ENCODE data around the gene STK24.

The STK24 gene

DNA sequence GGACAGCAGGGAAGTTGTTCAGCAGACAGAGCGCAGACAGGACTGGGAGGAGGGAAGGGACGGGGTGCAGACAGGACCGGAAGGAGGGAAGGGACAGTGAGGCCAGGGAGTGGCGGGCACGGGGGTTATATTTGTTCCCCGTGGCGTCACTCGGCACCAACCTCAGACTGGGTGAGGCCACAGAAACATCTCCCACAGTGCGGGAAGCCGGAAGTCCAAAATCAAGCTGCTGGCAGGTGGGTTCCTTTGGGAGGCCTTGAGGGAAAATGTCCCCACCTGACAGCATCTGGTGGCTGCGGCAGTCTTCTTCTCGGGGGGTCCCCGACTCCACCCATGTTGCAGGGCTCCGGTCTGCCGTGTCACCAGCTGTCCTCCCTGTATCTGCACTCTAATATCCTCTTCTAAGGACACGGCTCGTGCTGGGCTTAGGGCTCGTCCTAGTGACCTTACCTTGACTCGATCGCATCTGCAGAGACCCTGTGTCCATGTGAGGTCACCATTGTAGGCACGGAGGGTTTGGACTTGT is 133.0 kb downstream of the STK24 start:
- H3K4me1 Mint-ChIP-seq, result no peaks in the 10 kb centered on the region
- H3K36me3 Mint-ChIP-seq (ENCODE audit: low read depth), result peaks cover 62% of the 10 kb centered on the region
- H3K27me3 Mint-ChIP-seq (ENCODE audit: low read depth), result no peaks in the 10 kb centered on the region
- TF ChIP-seq, protein P1, sequence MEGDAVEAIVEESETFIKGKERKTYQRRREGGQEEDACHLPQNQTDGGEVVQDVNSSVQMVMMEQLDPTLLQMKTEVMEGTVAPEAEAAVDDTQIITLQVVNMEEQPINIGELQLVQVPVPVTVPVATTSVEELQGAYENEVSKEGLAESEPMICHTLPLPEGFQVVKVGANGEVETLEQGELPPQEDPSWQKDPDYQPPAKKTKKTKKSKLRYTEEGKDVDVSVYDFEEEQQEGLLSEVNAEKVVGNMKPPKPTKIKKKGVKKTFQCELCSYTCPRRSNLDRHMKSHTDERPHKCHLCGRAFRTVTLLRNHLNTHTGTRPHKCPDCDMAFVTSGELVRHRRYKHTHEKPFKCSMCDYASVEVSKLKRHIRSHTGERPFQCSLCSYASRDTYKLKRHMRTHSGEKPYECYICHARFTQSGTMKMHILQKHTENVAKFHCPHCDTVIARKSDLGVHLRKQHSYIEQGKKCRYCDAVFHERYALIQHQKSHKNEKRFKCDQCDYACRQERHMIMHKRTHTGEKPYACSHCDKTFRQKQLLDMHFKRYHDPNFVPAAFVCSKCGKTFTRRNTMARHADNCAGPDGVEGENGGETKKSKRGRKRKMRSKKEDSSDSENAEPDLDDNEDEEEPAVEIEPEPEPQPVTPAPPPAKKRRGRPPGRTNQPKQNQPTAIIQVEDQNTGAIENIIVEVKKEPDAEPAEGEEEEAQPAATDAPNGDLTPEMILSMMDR (IDR thresholded peaks at IDR 0.05; ENCODE audit: unreplicated experiment in 3 of 3), result no peak
- H3K4me3 Mint-ChIP-seq, result no peak overlapping the region
- H3K27ac Mint-ChIP-seq, result peak overlapping the region in 2 of 3 experiments; percentile 7 to 45
- no peaks in the 10 kb centered on the region for H3K9me3 Mint-ChIP-seq

DNA sequence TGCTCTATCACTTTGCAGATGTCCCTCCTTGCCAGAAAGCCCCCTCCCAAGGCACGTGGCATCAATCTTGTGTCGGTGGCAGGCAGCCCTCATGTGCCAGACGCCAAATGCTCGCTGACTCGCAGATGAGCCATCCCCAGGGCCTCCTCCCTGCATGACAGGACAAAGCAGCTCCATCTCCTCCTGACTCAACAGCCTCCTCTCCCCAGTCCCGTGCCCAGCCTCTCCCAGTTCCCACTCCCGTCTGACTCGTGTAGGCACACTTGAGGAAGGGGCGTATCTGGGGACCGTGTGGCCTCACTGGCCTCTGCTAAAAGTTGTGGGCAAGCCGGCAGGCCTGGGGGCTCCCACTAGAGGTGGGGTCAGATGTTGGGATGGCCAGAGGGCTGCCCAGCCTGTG is 133.6 kb downstream of the STK24 start:
- peaks cover 62% of the 10 kb centered on the region for H3K36me3 Mint-ChIP-seq (ENCODE audit: low read depth)
- H3K4me1 Mint-ChIP-seq, result no peaks in the 10 kb centered on the region
- TF ChIP-seq, protein P1 (IDR thresholded peaks at IDR 0.05; ENCODE audit: unreplicated experiment in 3 of 3), result no peak
- no peak overlapping the region for H3K27ac Mint-ChIP-seq
- no peaks in the 10 kb centered on the region for H3K9me3 Mint-ChIP-seq
- H3K27me3 Mint-ChIP-seq (ENCODE audit: low read depth), result no peaks in the 10 kb centered on the region
- H3K4me3 Mint-ChIP-seq, result no peak overlapping the region

DNA sequence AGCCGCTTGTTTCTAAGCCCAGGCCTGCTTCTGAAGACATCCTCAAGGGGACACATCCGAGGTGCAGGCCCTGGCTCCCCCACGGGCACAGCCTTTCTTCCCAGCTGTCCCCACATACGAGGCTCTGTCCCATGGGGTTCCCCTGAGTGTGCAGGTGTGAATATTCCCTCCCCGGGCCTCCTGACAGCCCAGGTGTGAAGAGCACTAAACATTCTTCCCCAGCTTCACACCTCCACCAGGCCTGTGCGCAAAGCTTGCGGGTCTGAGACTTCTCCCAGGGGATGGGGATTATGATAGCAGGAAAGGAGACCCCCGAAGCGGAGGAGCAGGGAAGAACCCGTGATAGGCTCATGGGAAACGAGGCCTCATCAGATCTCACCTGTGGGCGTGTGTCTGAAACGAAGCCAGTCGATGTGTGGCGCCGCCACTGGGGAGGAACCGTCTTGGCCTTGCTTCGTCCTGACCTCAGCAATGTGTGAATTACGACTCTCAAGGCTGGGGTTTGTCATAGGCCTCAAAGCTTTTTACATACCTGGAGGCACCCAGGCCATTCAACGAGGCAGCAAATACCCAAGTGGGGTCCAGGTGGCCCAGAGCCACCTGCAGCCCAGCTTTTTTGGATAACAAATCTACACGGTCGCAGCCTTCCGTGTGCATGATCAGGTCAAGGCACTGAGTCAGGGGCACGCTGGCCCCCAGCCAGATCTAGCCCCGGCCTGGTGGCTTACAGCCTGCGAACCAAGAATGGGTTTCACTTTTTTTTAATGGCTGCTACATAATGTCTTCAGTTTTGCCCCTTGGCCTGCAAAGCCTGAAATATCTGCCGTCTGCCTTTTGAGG is 134.3 kb downstream of the STK24 start:
- H3K4me1 Mint-ChIP-seq, result no peaks in the 10 kb centered on the region
- H3K27me3 Mint-ChIP-seq (ENCODE audit: low read depth), result no peaks in the 10 kb centered on the region
- peaks cover 57% of the 10 kb centered on the region for H3K36me3 Mint-ChIP-seq (ENCODE audit: low read depth)
- H3K4me3 Mint-ChIP-seq, result no peak overlapping the region
- peak overlapping the region in 1 of 3 experiments; percentile 37 for H3K27ac Mint-ChIP-seq
- no peaks in the 10 kb centered on the region for H3K9me3 Mint-ChIP-seq
- TF ChIP-seq, protein P1 (IDR thresholded peaks at IDR 0.05; ENCODE audit: unreplicated experiment in 3 of 3), result no peak

DNA sequence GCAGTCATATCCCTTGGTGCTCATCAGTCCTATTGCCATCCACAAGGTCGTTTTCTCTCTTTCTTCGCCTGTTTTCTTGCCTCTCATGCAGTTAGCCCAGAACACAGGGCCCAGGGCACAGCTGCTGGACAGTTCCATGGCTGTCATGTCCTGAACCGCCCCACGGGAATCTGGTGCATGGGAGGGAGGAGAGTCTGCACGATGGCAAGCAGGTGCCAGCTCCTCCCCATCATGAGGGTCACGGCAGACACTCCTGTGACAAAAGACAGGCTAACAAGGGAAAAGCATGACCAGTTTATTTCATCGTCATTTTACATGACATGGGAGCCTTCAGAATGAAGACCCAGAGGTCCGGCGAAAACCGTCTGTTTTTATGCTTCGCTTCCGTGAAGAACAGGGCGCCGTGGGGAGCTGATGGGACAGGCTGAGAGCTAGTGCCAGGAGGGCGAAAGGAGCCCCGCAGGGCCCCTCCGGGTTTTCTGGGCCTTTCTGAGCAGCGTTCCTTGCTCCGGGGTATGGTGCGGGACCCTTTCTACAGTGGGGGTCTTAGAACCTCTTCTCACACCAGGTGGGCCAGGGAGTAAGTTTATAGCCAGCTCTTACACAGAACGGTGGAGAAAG is 135.7 kb downstream of the STK24 start:
- no peak overlapping the region for H3K27ac Mint-ChIP-seq
- no peaks in the 10 kb centered on the region for H3K4me1 Mint-ChIP-seq
- TF ChIP-seq, protein P1 (IDR thresholded peaks at IDR 0.05; ENCODE audit: unreplicated experiment in 3 of 3), result no peak
- H3K9me3 Mint-ChIP-seq, result no peaks in the 10 kb centered on the region
- peaks cover 59% of the 10 kb centered on the region for H3K36me3 Mint-ChIP-seq (ENCODE audit: low read depth)
- H3K27me3 Mint-ChIP-seq (ENCODE audit: low read depth), result no peaks in the 10 kb centered on the region
- H3K4me3 Mint-ChIP-seq, result no peak overlapping the region

DNA sequence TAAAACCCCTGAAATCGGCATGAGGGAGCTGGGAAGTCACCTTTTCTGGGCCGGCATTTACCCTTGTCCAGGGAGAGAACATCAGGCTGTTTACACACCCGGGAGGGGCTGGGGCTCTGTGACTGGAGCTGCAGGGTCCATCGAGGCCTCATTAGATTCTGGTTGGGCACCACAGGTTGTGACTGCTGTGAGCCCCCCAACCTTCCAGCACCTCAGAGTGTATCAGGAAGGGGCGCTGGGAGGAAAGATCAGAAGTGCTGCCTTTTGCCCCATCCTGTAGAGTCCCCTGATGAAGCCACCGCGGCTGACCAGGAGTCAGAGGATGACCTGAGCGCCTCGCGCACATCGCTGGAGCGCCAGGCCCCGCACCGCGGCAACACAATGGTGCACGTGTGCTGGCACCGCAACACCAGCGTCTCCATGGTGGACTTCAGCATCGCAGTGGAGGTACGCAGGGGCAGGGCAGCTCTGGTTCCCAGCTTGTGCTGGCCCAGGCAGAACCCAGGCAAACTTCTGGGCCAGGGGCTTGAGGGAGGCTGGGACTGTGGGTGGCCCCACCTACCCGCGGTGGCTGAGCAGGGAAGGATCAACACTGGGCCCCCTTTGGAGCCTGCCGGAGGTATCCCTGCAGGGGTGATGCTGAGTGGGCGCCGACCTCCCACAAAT is 136.4 kb downstream of the STK24 start:
- H3K9me3 Mint-ChIP-seq, result no peaks in the 10 kb centered on the region

More for the DNA sequence above, 136.4 kb downstream of the STK24 start:
- no peaks in the 10 kb centered on the region for H3K4me1 Mint-ChIP-seq
- TF ChIP-seq, protein P1 (IDR thresholded peaks at IDR 0.05; ENCODE audit: unreplicated experiment in 3 of 3), result no peak
- H3K27ac Mint-ChIP-seq, result no peak overlapping the region
- H3K4me3 Mint-ChIP-seq, result no peak overlapping the region
- H3K36me3 Mint-ChIP-seq (ENCODE audit: low read depth), result peaks cover 64% of the 10 kb centered on the region
- H3K27me3 Mint-ChIP-seq (ENCODE audit: low read depth), result no peaks in the 10 kb centered on the region
